ENCODE measurements around the gene PDRG1. TPM values are rescaled to one million over a fixed set of nuclear protein-coding genes. Genes with fewer than 3 reads are reported as not detected.
A peak's percentile ranks its signal among the peaks of the same experiment; 100 is the strongest.

The PDRG1 gene
- total RNA-seq (10.9 and 12.7 TPM in 2 replicates), polyA plus RNA-seq (18.6 and 25.9 TPM in 2 replicates), polyA minus RNA-seq (2.7 and 4.6 TPM in 2 replicates)
- 12.7 TPM for total RNA-seq (2013)

- H3K27me3 ChIP-seq (replicated peaks in 1 of 4; ENCODE audit: control extremely low read depth in 1 of 4, control insufficient read depth in 3 of 4, insufficient read depth in 4 of 4, low read length in 3 of 4): no peaks in the 10 kb centered on the region
- H3K4me1 Mint-ChIP-seq: peaks cover 28% of the 10 kb centered on the region
- peak within 1 kb of the TSS; percentile 95 for H3K4me2 ChIP-seq (replicated peaks; ENCODE audit: low read depth, low read length, poor library complexity, severe bottlenecking)
- H4K20me1 ChIP-seq (ENCODE audit: control insufficient read depth, insufficient read depth, low read length, poor library complexity, severe bottlenecking): peaks cover 47% of the 10 kb centered on the region
- peaks cover 0 to 32% of the 10 kb centered on the region in 2 experiments for H3K36me3 ChIP-seq (replicated peaks in 1 of 2; ENCODE audit: control extremely low read depth in 1 of 2, control insufficient read depth in 1 of 2, extremely low read depth in 1 of 2, insufficient read depth in 2 of 2, low read length in 1 of 2)
- ChIA-PET CTCF (interaction anchor here (0.6 to 7.4 kb wide), 28 partner anchors 9 to 290 kb away, joined by 3 to 187 read pairs (median 4); partner anchors contain the start of gene XKR7), POLR2A (interaction anchor here (0.5 to 0.9 kb wide), 2 partner anchors 99 to 100 kb away, joined by 3 to 5 read pairs; no protein-coding TSS in a partner anchor)
- H3K27me3 Mint-ChIP-seq: peaks cover 18% of the 10 kb centered on the region
- peak within 1 kb of the TSS; percentile 99 for H3K4me3 Mint-ChIP-seq
- peaks cover 28% of the 10 kb centered on the region for H3K79me2 ChIP-seq (ENCODE audit: control insufficient read depth, insufficient read depth, low read length)
- H3K9ac ChIP-seq (ENCODE audit: low read length): peak within 1 kb of the TSS; percentile 91
- H3K27ac ChIP-seq (ENCODE audit: low read length in 2 of 2): peak within 1 kb of the TSS; percentile 56 to 88
- peak within 1 kb of the TSS; percentile 94 for H2AFZ ChIP-seq (ENCODE audit: insufficient read depth, low read depth, low read length, poor library complexity, severe bottlenecking)
- peak within 1 kb of the TSS; percentile 65 to 91 (median 86) for H3K4me3 ChIP-seq (ENCODE audit: control extremely low read depth in 1 of 5, extremely low read depth in 1 of 5, insufficient read depth in 1 of 5, low read depth in 2 of 5, low read length in 4 of 5)
- DNase-seq: peak; percentile 97
- intact Hi-C loops (cut with micrococcal nuclease): loop anchor here (1.0 to 2.0 kb wide), 8 partner anchors 17 to 158 kb away; partner anchors contain the start of genes TM9SF4 and XKR7
- peak within 1 kb of the TSS; percentile 98 for H3K27ac Mint-ChIP-seq
- TF ChIP-seq EZH2 (IDR thresholded peaks at IDR 0.05; ENCODE audit: borderline replicate concordance, insufficient read depth, low read depth, low read length, poor library complexity, severe bottlenecking) (no peak), CTCF (IDR thresholded peaks at IDR 0.05) (peak; percentile 83)
- H3K9me3 Mint-ChIP-seq (ENCODE audit: insufficient read depth): no peaks in the 10 kb centered on the region
- peaks cover 0 to 4% (median 3%) of the 10 kb centered on the region in 3 donors for H3K9me3 ChIP-seq (ENCODE audit: control extremely low read depth in 1 of 3, control insufficient read depth in 2 of 3, insufficient read depth in 1 of 3, low read length in 2 of 3)
- WGBS (ENCODE audit: insufficient coverage): under 1% methylated on average over 57 of the region's 63 CpGs
- peaks cover 14 to 18% of the 10 kb centered on the region in 2 donors for H3K4me1 ChIP-seq (ENCODE audit: control insufficient read depth in 2 of 2, insufficient read depth in 2 of 2, low read length in 2 of 2)
- ATAC-seq (ENCODE audit: low read depth): peak; percentile 98
Observed at GRCh38 chr20:31951530-31952453, at the start of gene PDRG1. Gene PDRG1, minus strand, starts transcription at chr20:31952046. Its CDS starts 85 bp downstream, at chr20:31951961.
